Parathyroid adenoma (tissue), 2 donors: ENCODE data around the gene RNASE7.

Experiments
- H2AFZ ChIP-seq: fragments of 300-600 bp; sonication (generic); one replicate; pipeline ENCODE4 v1.7.0; 2017; ENCODE audit warnings: antibody characterized with exemption, mild to moderate bottlenecking
- H3K27ac ChIP-seq: fragments of 300-600 bp; sonication (generic); one replicate; pipeline ENCODE4 v1.7.0; 2017
- H3K27me3 ChIP-seq: fragments of 300-600 bp; sonication (generic); one replicate; pipeline ENCODE4 v1.7.0; 2017; ENCODE audit warnings: low read length; ENCODE audit not compliant: control insufficient read depth, insufficient read depth
- H3K36me3 ChIP-seq: fragments of 300-600 bp; sonication (generic); one replicate; pipeline ENCODE4 v1.7.0; 2017; ENCODE audit warnings: low read length; ENCODE audit not compliant: control insufficient read depth, insufficient read depth
- H3K4me1 ChIP-seq: fragments of 300-600 bp; sonication (generic); one replicate; pipeline ENCODE4 v1.7.0; 2017; ENCODE audit warnings: control low read depth
- H3K4me2 ChIP-seq: fragments of 300-600 bp; sonication (generic); one replicate; pipeline ENCODE4 v1.7.0; 2017; ENCODE audit warnings: low read length
- H3K4me3 ChIP-seq: fragments of 300-600 bp; sonication (generic); one replicate; pipeline ENCODE4 v1.7.0; 2017; ENCODE audit warnings: low read depth, low read length
- H3K79me2 ChIP-seq: fragments of 300-600 bp; sonication (generic); one replicate; pipeline ENCODE4 v1.7.0; 2017; ENCODE audit warnings: control low read depth
- H3K9ac ChIP-seq: fragments of 300-600 bp; sonication (generic); one replicate; pipeline ENCODE4 v1.7.0; 2017; ENCODE audit warnings: mild to moderate bottlenecking
- H3K9me3 ChIP-seq: fragments of 300-600 bp; sonication (generic); one replicate; pipeline ENCODE4 v1.7.0; 2017; ENCODE audit warnings: low read length; ENCODE audit not compliant: control insufficient read depth
- CTCF ChIP-seq: fragments of 300-600 bp; sonication (generic); IDR thresholded peaks from one replicate; pipeline ENCODE4 v1.7.0; 2017; ENCODE audit warnings: antibody characterized with exemption, mild to moderate bottlenecking
- donor health status: primary hyperparathyroidism.

RNASE7 gene

DNA sequence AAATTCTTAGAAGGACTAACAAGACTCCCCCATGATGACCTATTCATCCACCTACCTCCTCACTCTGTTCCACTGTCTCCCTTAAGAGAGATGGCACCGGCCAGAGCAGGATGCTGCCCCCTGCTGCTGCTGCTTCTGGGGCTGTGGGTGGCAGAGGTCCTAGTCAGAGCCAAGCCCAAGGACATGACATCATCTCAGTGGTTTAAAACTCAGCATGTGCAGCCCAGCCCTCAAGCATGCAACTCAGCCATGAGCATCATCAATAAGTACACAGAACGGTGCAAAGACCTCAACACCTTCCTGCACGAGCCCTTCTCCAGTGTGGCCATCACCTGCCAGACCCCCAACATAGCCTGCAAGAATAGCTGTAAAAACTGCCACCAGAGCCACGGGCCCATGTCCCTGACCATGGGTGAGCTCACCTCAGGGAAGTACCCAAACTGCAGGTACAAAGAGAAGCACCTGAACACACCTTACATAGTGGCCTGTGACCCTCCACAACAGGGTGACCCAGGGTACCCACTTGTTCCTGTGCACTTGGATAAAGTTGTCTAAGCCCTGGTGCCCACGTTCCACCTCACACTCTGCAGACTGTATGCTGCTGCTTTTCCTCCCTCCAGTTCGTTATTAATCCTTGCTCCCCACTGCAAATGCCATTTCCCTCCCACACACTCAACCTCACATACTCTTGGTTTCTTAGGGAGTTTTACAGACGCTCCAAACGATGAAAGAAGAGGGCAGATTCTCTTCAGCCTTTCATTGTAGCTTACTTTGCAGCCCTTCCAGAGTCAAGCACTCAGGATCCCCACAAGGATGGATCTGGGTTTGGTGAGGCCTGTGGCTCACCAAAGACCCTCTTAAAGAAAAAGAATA lies 15.9 kb downstream of the RNASE7 start, which contains the start of gene RNASE8:
RNASE8 (plus strand) TSS at position 20 of the 873 bp plus-strand sequence; CDS start at position 91, 71 bp downstream.
- no peak within 1 kb of the TSS for H3K27ac ChIP-seq
- peak; percentile 38 for TF ChIP-seq CTCF

DNA sequence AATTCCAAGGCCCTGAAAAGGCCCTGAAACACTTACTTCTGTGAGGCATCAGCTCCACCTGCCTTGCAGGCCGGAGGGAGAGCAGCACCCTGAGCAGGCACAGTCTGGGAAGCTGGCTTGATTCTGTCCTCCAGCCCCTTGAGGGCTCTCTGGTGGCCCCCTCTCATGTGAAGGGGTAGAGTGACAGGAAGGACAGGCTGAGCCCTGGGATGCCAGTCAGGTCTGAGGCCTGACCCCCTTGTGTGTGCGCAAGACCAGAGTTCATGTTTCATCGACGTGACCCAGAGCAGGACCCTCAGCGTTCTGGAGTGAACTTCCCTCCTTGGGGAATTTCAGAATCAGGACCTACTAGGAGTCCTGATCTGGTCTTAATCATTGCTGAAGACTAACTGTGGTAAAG lies 16.7 kb downstream of the RNASE7 start:
- Histone ChIP-seq H3K27me3 (no peaks in the 10 kb centered on the region), H3K27ac (no peak overlapping the region), H3K79me2 (no peaks in the 10 kb centered on the region), H3K4me2 (no peak overlapping the region), H3K36me3 (no peaks in the 10 kb centered on the region), H2AFZ (no peak overlapping the region), H3K4me1 (peaks cover 5% of the 10 kb centered on the region), H3K9me3 (no peaks in the 10 kb centered on the region), H3K9ac (no peak overlapping the region), H3K4me3 (no peak overlapping the region)
- no peak for TF ChIP-seq CTCF

More for the DNA sequence above, 15.9 kb downstream of the RNASE7 start, which contains the start of gene RNASE8:
- H3K4me2 ChIP-seq, result no peak within 1 kb of the TSS
- peaks cover 8% of the 10 kb centered on the region for H3K4me1 ChIP-seq
- H3K9ac ChIP-seq, result no peak within 1 kb of the TSS
- no peaks in the 10 kb centered on the region for H3K27me3 ChIP-seq
- H3K79me2 ChIP-seq, result no peaks in the 10 kb centered on the region
- no peaks in the 10 kb centered on the region for H3K36me3 ChIP-seq
- H3K4me3 ChIP-seq, result no peak within 1 kb of the TSS
- H2AFZ ChIP-seq, result peak within 1 kb of the TSS; percentile 13
- H3K9me3 ChIP-seq, result no peaks in the 10 kb centered on the region

GRCh38 chr14:21059842-21060613 lies 17.9 kb downstream of the RNASE7 start:
- no peak overlapping the region for H3K9ac ChIP-seq
- no peak overlapping the region for H3K27ac ChIP-seq
- H3K4me1 ChIP-seq, result no peaks in the 10 kb centered on the region
- H3K4me2 ChIP-seq, result no peak overlapping the region
- no peak overlapping the region for H2AFZ ChIP-seq
- TF ChIP-seq CTCF, result no peak
- no peak overlapping the region for H3K4me3 ChIP-seq
- H3K79me2 ChIP-seq, result no peaks in the 10 kb centered on the region
- no peaks in the 10 kb centered on the region for H3K27me3 ChIP-seq
- no peaks in the 10 kb centered on the region for H3K36me3 ChIP-seq
- H3K9me3 ChIP-seq, result no peaks in the 10 kb centered on the region

DNA sequence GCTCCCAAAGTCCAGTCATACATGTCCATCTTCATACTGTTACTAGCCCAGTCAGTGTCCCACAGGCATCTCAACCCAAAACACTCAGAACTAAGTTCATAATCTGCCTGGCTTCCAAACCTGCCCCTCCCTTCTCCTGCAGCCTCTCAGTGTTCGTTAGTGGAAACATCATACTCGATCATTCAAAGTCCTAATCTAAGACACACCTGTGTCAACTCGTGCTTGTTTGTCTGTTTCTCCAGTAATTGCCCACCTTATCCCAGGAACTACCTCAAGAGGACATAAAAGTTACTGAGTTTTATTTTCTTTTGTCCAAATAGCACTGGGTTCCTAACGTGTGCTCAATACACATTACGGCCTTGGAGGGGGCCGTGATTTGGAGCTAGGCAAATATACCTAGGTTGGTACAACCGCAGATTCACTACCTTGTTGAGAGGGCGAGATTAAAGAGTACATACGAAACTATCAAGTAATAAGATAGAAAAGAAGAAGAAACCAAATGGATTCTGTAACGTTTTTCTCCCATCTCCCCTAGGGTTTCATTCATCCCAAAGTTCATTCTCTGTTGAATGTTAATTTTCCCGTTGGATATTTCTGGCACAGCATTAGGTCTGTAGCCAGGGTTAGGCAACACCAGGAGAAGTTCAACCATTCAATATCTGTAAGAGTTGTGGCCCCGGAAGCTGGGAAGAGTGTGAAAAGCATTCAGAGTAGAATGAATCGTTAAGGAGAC lies 18.6 kb downstream of the RNASE7 start:
- H3K9ac ChIP-seq, result no peak overlapping the region
- H3K4me1 ChIP-seq, result no peaks in the 10 kb centered on the region
- no peaks in the 10 kb centered on the region for H3K36me3 ChIP-seq
- H3K4me3 ChIP-seq, result no peak overlapping the region
- no peaks in the 10 kb centered on the region for H3K9me3 ChIP-seq
- no peak overlapping the region for H3K27ac ChIP-seq
- H3K79me2 ChIP-seq, result no peaks in the 10 kb centered on the region
- no peak overlapping the region for H3K4me2 ChIP-seq
- H2AFZ ChIP-seq, result no peak overlapping the region
- H3K27me3 ChIP-seq, result no peaks in the 10 kb centered on the region
- TF ChIP-seq CTCF, result no peak
